HG03432 (cell line): ENCODE data around the gene SMAP1.

Experiments
- ATAC-seq: cut with Tn5 transposase; IDR thresholded peaks from one replicate; pipeline ENCODE4 v1.9.1; 2021; ENCODE audit warnings: mild to moderate bottlenecking, moderate library complexity; ENCODE audit not compliant: unreplicated experiment

SMAP1 gene

DNA sequence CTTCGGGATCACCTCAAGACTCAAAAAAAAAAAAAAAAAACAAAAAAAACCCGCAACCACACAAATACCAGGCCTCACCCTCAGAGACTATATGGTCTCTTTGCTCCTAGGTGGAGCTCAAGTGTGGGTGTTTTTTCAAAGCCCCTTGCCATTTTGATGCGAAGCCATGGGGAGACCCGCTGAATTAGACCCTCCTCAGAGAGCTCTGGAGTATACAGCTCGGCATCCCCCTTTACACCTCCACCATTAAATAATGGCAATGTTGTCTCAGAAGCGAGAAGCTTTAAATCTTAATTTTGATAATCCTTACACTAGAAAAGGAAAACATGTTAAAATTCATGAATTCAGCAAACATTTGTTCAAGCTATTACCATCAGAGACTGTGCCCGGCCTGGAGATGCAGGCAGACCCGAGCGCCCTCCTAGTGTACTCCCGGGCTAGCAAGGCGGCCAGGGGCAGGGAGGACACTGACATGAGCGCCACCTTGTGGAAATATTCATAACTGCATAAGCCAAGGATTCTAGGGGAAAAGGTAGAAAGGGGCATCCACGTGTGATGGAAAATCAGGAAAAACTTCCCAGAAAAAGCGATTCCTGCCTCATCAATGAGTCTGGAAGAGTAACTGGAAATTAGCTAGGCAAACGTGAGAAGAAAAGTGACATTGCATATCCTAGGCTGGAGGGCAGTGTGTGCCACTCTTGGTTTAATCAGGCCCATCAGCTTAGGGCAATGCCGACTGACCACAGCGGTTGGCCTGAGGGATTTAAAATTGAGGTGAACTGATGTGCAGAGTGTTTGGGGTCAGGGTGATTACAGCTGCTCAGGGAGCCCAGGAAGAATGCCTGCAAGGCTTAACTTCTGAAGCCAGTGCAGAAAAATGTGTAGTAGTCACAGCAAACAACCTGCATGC lies 216.6 kb downstream of the SMAP1 start:
- ATAC-seq: peak; percentile 87

DNA sequence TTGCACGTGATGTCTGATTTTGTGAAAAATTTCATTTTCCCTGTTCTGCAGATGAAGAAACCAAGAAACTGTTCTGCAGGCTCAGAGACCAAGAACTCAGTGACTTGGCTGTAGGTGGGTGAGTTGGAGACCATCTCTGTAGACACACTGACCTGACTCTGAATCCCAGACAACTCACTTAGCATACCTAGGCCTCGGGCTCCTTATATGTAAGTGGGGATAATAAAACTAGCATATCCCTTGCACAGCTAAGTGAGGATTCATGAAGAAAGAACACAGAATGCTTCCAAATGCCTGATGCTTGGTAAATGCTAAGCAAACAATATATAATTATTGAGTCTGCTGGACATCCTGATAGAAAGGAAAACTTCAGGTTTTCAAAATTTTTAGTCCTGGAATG lies 218.4 kb downstream of the SMAP1 start:
- ATAC-seq: no peak

DNA sequence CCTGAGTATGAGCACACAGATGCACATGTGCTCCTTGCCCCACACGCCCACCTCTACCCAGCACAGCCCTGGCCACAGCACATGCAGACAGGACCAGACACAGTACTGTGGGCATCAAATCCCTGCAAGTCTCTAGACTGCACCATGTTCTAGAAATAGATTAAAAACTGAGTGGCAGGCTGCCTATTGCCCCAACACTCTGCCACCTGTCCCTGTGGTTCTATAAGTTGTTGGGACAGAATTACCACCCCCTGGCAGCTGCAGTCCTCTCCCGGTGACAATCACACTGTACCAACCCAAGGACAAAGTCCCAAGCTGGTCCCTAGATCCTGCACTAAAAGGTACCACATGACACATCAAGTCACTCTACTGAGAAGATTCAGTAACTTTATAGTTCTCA lies 219.0 kb downstream of the SMAP1 start:
- no peak for ATAC-seq

DNA sequence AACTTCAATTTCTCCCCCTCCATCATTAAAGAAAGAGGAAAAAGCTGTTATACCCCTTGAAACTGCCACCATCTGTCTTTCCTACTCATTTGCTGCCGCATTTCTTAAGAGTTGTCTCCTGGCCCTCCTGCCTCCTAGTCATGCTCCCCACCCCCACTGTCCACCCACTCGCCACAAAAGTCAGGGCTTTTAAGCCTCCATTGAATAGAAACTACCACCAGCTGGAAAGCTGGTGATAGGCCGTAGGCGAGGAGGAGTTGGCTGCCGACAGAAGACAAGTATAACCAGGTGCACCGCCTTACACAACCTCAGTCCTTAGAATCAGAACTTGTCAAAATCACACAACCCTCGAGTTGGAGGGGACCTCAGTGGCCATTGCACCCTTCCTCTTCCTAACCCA lies 221.6 kb downstream of the SMAP1 start:
- ATAC-seq: no peak

DNA sequence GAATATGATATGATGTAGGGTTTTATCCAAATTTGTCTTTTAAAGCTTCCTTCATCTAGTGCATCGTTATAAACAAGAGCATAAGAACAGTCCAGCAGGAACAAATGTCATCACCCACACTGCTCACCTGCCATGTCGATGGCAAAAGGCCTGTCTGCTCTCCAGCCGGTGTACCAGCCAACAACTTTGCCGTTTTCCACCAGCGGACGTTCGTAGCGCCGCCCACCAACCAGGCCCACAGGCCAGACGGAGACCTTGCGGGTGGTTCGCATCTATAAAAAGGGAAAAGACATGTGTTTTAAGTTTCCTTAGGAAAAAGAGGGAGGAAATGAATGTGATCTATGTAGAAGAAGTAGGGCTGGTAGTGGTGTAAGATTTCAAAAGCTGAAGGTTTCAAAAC lies 226.3 kb downstream of the SMAP1 start:
- no peak for ATAC-seq

DNA sequence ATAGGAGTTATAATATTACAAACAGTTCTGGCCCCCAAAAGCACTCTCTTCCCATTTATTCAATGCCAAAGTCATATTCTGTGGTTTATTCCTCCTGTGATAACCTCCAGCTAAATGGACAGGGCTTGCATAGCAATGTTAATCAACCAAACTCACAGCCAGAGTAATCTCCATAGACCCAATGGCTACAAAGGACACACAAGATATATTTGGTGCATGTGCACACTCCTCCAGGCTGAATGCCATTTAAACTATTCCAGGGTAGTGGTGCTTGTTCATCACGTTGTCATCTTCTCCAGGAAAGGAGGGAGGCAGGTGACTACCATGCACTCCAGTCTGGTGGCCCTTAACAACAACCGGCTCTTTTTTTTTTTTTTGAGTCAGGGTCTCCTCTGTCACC lies 232.4 kb downstream of the SMAP1 start:
- ATAC-seq: no peak

DNA sequence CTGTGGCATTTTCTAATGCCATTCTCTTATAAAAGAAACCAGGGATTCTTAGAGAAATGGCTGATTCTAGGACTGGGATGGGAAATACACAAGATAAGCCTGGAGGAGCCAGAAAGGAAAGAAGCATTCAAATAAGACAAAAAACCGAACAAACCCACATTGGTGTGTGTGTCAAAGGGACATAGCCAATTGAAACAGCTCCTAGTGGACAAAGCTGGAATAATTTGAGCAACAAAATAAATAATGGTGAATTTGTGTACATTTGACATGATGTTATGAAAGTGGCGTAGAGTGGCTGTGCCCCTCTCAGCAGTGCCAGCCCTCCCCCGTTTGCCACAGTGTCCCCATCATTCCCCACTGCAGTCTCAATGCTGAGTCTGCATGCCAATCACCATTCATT lies 233.6 kb downstream of the SMAP1 start:
- no peak for ATAC-seq

DNA sequence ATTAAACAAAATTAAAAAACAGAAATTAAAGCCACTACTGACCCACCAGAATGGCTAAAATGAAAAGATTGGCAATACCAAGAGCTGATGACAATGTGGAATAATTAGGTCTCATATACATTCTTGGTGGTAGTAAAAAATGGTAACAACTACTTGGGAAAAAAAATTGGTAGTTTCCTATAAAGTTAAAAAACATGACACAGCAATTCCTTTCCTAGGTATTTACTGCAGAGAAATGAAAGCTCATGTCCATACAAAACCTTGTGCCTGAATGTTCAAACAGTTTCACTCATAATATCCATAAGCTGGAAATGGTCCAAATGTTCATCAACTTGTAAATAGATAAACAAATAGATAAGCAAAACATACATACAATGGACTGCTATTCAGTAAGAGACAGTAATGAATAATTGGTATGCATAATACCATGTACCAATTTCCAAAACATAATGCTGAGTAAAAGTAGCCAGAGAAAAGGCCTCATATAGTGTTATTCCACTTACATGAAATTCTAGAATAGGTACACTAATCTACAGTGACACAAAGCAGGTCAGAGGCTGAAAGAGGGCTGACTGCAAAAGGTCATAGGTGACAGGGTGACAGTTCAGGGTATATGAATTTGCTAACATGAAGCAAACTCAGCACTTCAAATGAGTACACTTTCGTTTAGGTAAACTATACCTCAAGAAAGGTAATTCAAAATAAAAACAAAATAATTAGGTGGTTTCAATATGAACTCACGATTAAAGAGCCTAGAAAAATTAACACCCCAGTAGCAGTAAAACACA lies 236.2 kb downstream of the SMAP1 start:
- ATAC-seq: no peak

DNA sequence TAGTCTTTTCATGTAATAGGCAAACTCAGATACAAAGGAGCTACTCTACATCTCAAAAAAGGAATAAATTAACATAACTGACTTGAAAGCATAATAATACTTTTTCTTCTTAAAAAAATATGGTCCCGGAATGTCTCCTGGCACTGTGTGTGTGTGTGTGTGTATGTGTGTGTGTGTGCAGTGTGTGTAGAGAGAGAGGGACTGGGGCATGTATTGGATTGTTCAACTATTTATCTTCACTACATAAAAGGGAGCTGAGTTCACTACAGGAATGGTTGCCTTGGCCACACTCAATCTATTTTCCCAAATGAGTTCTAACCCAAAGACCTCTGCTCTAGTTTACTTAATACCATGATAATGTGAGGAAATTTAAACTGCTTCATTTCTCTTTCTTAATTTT lies 238.1 kb downstream of the SMAP1 start:
- ATAC-seq: no peak
